ENCODE measurements around the gene TGFB1I1. TPM values are rescaled to one million over a fixed set of nuclear protein-coding genes. Genes with fewer than 3 reads are reported as not detected.

Gene TGFB1I1
- polyA plus RNA-seq, 2 of the 4 experiments (the other 2 are of a cell fraction), result 8.3 to 75.1 TPM

GRCh38 chr16:31453255-31454204, 18.4 kb upstream of the TGFB1I1 start:
- peak; percentile 24 to 43; a peak in 5 of 6 replicates for ATAC-seq

GRCh38 chr16:31455601-31456314, 16.2 kb upstream of the TGFB1I1 start:
- peaks cover 69% of the 10 kb centered on the region for H3K4me1 ChIP-seq
- DNase-seq (ENCODE audit: low read depth in 1 of 2, low spot score in 1 of 2) (peak in 1 of 2 experiments; percentile 43), ATAC-seq (no peak), FAIRE-seq (no peak)
- no peak overlapping the region for H3K4me3 ChIP-seq
- CTCF ChIA-PET, result interaction anchor here (0.8 to 7.9 kb wide), 4 partner anchors 12 to 478 kb away, joined by 3 to 52 read pairs (median 8); partner anchors contain the start of gene ZNF843
- peak overlapping the region; percentile 24 for H3K4me2 ChIP-seq
- no peaks in the 10 kb centered on the region for H3K9me3 ChIP-seq
- 84% methylated on average over 17 of the region's 17 CpGs for WGBS (ENCODE audit: missing lambda C conversion rate)
- TF ChIP-seq KDM1A (IDR thresholded peaks at IDR 0.05; ENCODE audit: low read depth) (no peak), FOSL2 (IDR thresholded peaks at IDR 0.05) (no peak), FOSL2 (CRISPR knock-in tag; IDR thresholded peaks at IDR 0.05) (no peak), POLR2A (IDR thresholded peaks at IDR 0.05; ENCODE audit: low read length) (peak; percentile 20; the same call in 1 of the 2 replicates), ZSCAN20 (CRISPR knock-in tag; IDR thresholded peaks at IDR 0.05) (no peak), MAFK (IDR thresholded peaks at IDR 0.05; ENCODE audit: partially characterized antibody) (peak; percentile 7), NFE2L2 (conservative IDR thresholded peaks at IDR 0.05; ENCODE audit: low read length) (no peak)
- TF ChIP-seq, protein P1, sequence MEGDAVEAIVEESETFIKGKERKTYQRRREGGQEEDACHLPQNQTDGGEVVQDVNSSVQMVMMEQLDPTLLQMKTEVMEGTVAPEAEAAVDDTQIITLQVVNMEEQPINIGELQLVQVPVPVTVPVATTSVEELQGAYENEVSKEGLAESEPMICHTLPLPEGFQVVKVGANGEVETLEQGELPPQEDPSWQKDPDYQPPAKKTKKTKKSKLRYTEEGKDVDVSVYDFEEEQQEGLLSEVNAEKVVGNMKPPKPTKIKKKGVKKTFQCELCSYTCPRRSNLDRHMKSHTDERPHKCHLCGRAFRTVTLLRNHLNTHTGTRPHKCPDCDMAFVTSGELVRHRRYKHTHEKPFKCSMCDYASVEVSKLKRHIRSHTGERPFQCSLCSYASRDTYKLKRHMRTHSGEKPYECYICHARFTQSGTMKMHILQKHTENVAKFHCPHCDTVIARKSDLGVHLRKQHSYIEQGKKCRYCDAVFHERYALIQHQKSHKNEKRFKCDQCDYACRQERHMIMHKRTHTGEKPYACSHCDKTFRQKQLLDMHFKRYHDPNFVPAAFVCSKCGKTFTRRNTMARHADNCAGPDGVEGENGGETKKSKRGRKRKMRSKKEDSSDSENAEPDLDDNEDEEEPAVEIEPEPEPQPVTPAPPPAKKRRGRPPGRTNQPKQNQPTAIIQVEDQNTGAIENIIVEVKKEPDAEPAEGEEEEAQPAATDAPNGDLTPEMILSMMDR (IDR thresholded peaks at IDR 0.05), result peak; percentile 25; the same call in 1 of the 3 replicates
- POLR2A ChIA-PET, result interaction anchor here (0.6 to 1.4 kb wide), 3 partner anchors 12 to 418 kb away, joined by 3 to 8 read pairs (median 4); partner anchors contain the start of genes KAT8 and ZNF267
- H3K27ac ChIP-seq, result peak overlapping the region in 1 of 2 experiments; percentile 14; a peak in 2 of 6 replicates

More at GRCh38 chr16:31453255-31454204, 18.4 kb upstream of the TGFB1I1 start:
- WGBS (ENCODE audit: missing lambda C conversion rate), result 37% methylated on average over 20 of the region's 20 CpGs
- Histone ChIP-seq H3K4me3 (no peak overlapping the region), H3K27ac (peak overlapping the region; percentile 74 to 85), H3K4me2 (peak overlapping the region; percentile 60), H3K9me3 (no peaks in the 10 kb centered on the region), H3K4me1 (peaks cover 65% of the 10 kb centered on the region)
- DNase-seq (ENCODE audit: low read depth in 1 of 2, low spot score in 1 of 2) (peak in 1 of 2 experiments; percentile 70), FAIRE-seq (no peak)
- ChIA-PET CTCF (interaction anchor here (1.0 to 7.9 kb wide), 6 partner anchors 10 to 500 kb away, joined by 3 to 52 read pairs (median 9); partner anchors contain the start of gene ZNF843), POLR2A (interaction anchor here (0.9 to 1.4 kb wide), 3 partner anchors 11 to 456 kb away, joined by 3 to 4 read pairs (median 3); partner anchors contain the start of gene ZNF843)
- TF ChIP-seq, protein P2, sequence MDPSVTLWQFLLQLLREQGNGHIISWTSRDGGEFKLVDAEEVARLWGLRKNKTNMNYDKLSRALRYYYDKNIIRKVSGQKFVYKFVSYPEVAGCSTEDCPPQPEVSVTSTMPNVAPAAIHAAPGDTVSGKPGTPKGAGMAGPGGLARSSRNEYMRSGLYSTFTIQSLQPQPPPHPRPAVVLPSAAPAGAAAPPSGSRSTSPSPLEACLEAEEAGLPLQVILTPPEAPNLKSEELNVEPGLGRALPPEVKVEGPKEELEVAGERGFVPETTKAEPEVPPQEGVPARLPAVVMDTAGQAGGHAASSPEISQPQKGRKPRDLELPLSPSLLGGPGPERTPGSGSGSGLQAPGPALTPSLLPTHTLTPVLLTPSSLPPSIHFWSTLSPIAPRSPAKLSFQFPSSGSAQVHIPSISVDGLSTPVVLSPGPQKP (IDR thresholded peaks at IDR 0.05; ENCODE audit: low read depth, low read length), result no peak
- TF ChIP-seq, protein P3, sequence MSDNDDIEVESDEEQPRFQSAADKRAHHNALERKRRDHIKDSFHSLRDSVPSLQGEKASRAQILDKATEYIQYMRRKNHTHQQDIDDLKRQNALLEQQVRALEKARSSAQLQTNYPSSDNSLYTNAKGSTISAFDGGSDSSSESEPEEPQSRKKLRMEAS (IDR thresholded peaks at IDR 0.05), result peak; percentile 33; the same call in 1 of the 2 replicates
- TF ChIP-seq FOSL2 (IDR thresholded peaks at IDR 0.05) (no peak), FOSL2 (CRISPR knock-in tag; IDR thresholded peaks at IDR 0.05) (no peak), CEBPB (IDR thresholded peaks at IDR 0.05) (no peak), HEYL (CRISPR knock-in tag; IDR thresholded peaks at IDR 0.05) (no peak), POLR2A (IDR thresholded peaks at IDR 0.05; ENCODE audit: low read length) (0 out of 2 replicates have a peak, but pooled peaks have one; percentile 11), SMC3 (IDR thresholded peaks at IDR 0.05) (no peak), ZSCAN20 (CRISPR knock-in tag; IDR thresholded peaks at IDR 0.05) (no peak), MAFK (IDR thresholded peaks at IDR 0.05; ENCODE audit: partially characterized antibody) (peak; percentile 97)

DNA sequence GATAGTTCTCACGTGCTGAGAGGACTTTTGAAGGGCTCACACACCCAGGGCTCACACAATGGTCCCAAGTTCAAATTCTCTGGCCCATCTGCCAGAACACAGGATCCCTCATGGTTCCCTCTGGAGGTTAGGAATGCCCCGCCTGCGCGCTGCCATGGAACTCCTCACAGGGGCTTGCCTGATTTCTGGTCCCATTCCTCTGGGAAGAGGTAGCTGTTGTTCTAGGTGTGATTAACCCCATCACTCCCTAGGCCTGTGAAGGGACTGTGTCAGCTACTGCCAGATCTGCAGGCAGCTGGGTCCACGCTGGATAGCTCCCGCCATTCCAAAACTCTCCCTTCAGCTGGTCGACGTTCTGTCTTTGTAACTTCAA, 15.0 kb upstream of the TGFB1I1 start:
- DNase-seq (ENCODE audit: low read depth in 1 of 2, low spot score in 1 of 2) (no peak), FAIRE-seq (no peak), ATAC-seq (no peak)
- ChIA-PET CTCF (interaction anchor here (0.9 to 7.9 kb wide), 6 partner anchors 14 to 473 kb away, joined by 3 to 52 read pairs (median 4); partner anchors contain the start of genes PYCARD and ZNF843), POLR2A (interaction anchor here (1.4 to 4.0 kb wide), 3 partner anchors 256 to 340 kb away, joined by 3 to 16 read pairs (median 16); partner anchors contain the start of genes FUS and KAT8)
- H3K9me3 ChIP-seq, result no peaks in the 10 kb centered on the region
- H3K27ac ChIP-seq, result peak overlapping the region in 1 of 2 experiments; percentile 98; a peak in 2 of 6 replicates
- H3K4me2 ChIP-seq, result peak overlapping the region; percentile 75
- peaks cover 61% of the 10 kb centered on the region for H3K4me1 ChIP-seq
- 96% methylated on average over 8 of the region's 8 CpGs for WGBS (ENCODE audit: missing lambda C conversion rate)
- no peak overlapping the region; the same call in 2 of the 3 replicates for H3K4me3 ChIP-seq
- TF ChIP-seq EHMT2 (IDR thresholded peaks at IDR 0.05; ENCODE audit: low read depth) (no peak), FOSB (CRISPR knock-in tag; IDR thresholded peaks at IDR 0.05) (no peak), KDM5A (IDR thresholded peaks at IDR 0.05) (no peak), GATA3 (IDR thresholded peaks at IDR 0.05; ENCODE audit: borderline replicate concordance) (no peak), SMC3 (IDR thresholded peaks at IDR 0.05) (no peak), JUN (IDR thresholded peaks at IDR 0.05) (no peak), NFE2L2 (conservative IDR thresholded peaks at IDR 0.05; ENCODE audit: low read length) (no peak), RARB (CRISPR knock-in tag; IDR thresholded peaks at IDR 0.05) (no peak), POLR2A (IDR thresholded peaks at IDR 0.05; ENCODE audit: low read length) (no peak), E2F6 (IDR thresholded peaks at IDR 0.05; ENCODE audit: borderline replicate concordance, low read depth) (no peak), RFX5 (IDR thresholded peaks at IDR 0.05) (no peak), MAZ (IDR thresholded peaks at IDR 0.05; ENCODE audit: borderline replicate concordance, low read depth, low read length) (no peak), HOXB13 (CRISPR knock-in tag; IDR thresholded peaks at IDR 0.05; ENCODE audit: low read depth) (no peak), EP300 (IDR thresholded peaks at IDR 0.05) (no peak)
- TF ChIP-seq, protein P4, sequence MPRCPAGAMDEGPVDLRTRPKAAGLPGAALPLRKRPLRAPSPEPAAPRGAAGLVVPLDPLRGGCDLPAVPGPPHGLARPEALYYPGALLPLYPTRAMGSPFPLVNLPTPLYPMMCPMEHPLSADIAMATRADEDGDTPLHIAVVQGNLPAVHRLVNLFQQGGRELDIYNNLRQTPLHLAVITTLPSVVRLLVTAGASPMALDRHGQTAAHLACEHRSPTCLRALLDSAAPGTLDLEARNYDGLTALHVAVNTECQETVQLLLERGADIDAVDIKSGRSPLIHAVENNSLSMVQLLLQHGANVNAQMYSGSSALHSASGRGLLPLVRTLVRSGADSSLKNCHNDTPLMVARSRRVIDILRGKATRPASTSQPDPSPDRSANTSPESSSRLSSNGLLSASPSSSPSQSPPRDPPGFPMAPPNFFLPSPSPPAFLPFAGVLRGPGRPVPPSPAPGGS (IDR thresholded peaks at IDR 0.05), result no peak

All from A549 (cell line).